Smooth muscle cell (in vitro differentiated cells): Measurements from ENCODE around the gene FAM111B. TPM values are rescaled to one million over a fixed set of nuclear protein-coding genes. Genes with fewer than 3 reads are reported as not detected.

Experiments used
- DNase-seq: peaks from one replicate; lab custom pipeline; 2025; ENCODE audit not compliant: unreplicated experiment; lab: John Stamatoyannopoulos, UW
- H2AFZ ChIP-seq: fragments of 200-600 bp; sonication (generic); 2 replicates; pipeline ENCODE4 v1.6.0; 2016; ENCODE audit warnings: antibody characterized with exemption, low read depth, mild to moderate bottlenecking
- H3F3A ChIP-seq: fragments of 200-600 bp; sonication (generic); 2 replicates; pipeline ENCODE4 v1.6.0; 2017; ENCODE audit warnings: antibody characterized with exemption, low read depth
- H3K27ac ChIP-seq: fragments of 200-600 bp; sonication (generic); 2 replicates; pipeline ENCODE4 v1.5.1; 2016; ENCODE audit warnings: low read depth, mild to moderate bottlenecking
- H3K27me3 ChIP-seq: fragments of 200-600 bp; sonication (generic); 2 replicates; pipeline ENCODE4 v1.6.1; 2016; ENCODE audit warnings: low read depth, mild to moderate bottlenecking
- H3K36me3 ChIP-seq: fragments of 200-600 bp; sonication (generic); 2 replicates; pipeline ENCODE4 v1.5.1; 2016; ENCODE audit warnings: low read depth
- H3K4me1 ChIP-seq: fragments of 200-600 bp; sonication (generic); 2 replicates; pipeline ENCODE4 v1.5.1; 2016; ENCODE audit warnings: low read depth
- H3K4me2 ChIP-seq: fragments of 200-600 bp; sonication (generic); 2 replicates; pipeline ENCODE4 v1.6.0; 2016; ENCODE audit warnings: mild to moderate bottlenecking
- H3K4me3 ChIP-seq: fragments of 200-600 bp; sonication (generic); 2 replicates; pipeline ENCODE4 v1.5.1; 2016; ENCODE audit warnings: mild to moderate bottlenecking
- H3K79me2 ChIP-seq: fragments of 200-600 bp; sonication (generic); 2 replicates; pipeline ENCODE4 v1.6.0; 2016; ENCODE audit warnings: low read depth, mild to moderate bottlenecking
- H3K9ac ChIP-seq: fragments of 200-600 bp; sonication (generic); 2 replicates; pipeline ENCODE4 v1.6.0; 2016; ENCODE audit warnings: low read depth
- H3K9me3 ChIP-seq: fragments of 200-600 bp; sonication (generic); replicated peaks from 2 replicates; pipeline ENCODE4 v1.5.1; 2016; ENCODE audit warnings: low read depth
- H4K20me1 ChIP-seq: fragments of 200-600 bp; sonication (generic); 2 replicates; pipeline ENCODE4 v1.6.0; 2016; ENCODE audit warnings: low read depth
- CTCF ChIP-seq: fragments of 200-600 bp; sonication (generic); IDR thresholded peaks from 2 replicates; pipeline ENCODE4 v1.5.1; 2017; ENCODE audit warnings: borderline replicate concordance, mild to moderate bottlenecking, antibody characterized with exemption; ENCODE audit not compliant: insufficient read depth, poor library complexity, severe bottlenecking
- WGBS: methylation state at CpG from one replicate; pipeline ENCODE4 v1.1.7; 2016; ENCODE audit warnings: low lambda C conversion rate; 5-methylcytosine and 5-hydroxymethylcytosine counted together
- polyA plus RNA-seq: library from polyadenylated mRNA; unstranded; fragments of >200 nt; fragmentation: Nextera tagmentation; extraction: Ambion mirVana; gene quantifications from 2 replicates; pipeline ENCODE4 v1.2.1, GENCODE V29; 2016
- total RNA-seq: library from RNA; depleted of rRNA; stranded (reverse); fragments of >200 nt; gene quantifications from 2 replicates; pipeline ENCODE4 v1.2.3, GENCODE V29; 2014

The FAM111B gene
- total and polyA plus RNA-seq, 2 experiments from 2014 or later, result 2.4 to 6.5 TPM

GRCh38 chr11:59175091-59175501, 68.1 kb downstream of the FAM111B start:
- 24% methylated on average over 4 of the region's 4 CpGs for WGBS
- Histone ChIP-seq H4K20me1 (peaks cover 16% of the 10 kb centered on the region), H3K4me3 (peak overlapping the region; percentile 78), H3K36me3 (no peaks in the 10 kb centered on the region), H3K27ac (peak overlapping the region; percentile 85), H3K27me3 (no peaks in the 10 kb centered on the region), H3K4me2 (peak overlapping the region; percentile 98), H3K9me3 (no peaks in the 10 kb centered on the region), H3K79me2 (peaks cover 25% of the 10 kb centered on the region), H2AFZ (no peak overlapping the region), H3K4me1 (peaks cover 35% of the 10 kb centered on the region), H3K9ac (peak overlapping the region; percentile 68), H3F3A (peaks cover 12% of the 10 kb centered on the region)
- TF ChIP-seq CTCF, result no peak
- no peak for DNase-seq

- no peak overlapping the region for H2AFZ ChIP-seq
- no peak overlapping the region for H3K4me3 ChIP-seq
- DNase-seq, result no peak
- no peaks in the 10 kb centered on the region for H3K9me3 ChIP-seq
- peaks cover 12% of the 10 kb centered on the region for H3F3A ChIP-seq
- H3K9ac ChIP-seq, result no peak overlapping the region
- H3K27ac ChIP-seq, result peak overlapping the region; percentile 85
- no peak for TF ChIP-seq CTCF
- H4K20me1 ChIP-seq, result peaks cover 28% of the 10 kb centered on the region
- H3K4me2 ChIP-seq, result peak overlapping the region; percentile 15
- peaks cover 37% of the 10 kb centered on the region for H3K79me2 ChIP-seq
- no peaks in the 10 kb centered on the region for H3K36me3 ChIP-seq
- no peaks in the 10 kb centered on the region for H3K27me3 ChIP-seq
- peaks cover 39% of the 10 kb centered on the region for H3K4me1 ChIP-seq
- 51% methylated on average over 7 of the region's 7 CpGs for WGBS
Observed at GRCh38 chr11:59176330-59176729, 69.3 kb downstream of the FAM111B start.

Other genes with a start within 250 kb of the FAM111B start
- gene GLYATL1, start 167.7 kb upstream of the FAM111B start, total RNA-seq, result not detected in 2 replicates
- not detected in 2 replicates for gene GLYATL1, start 167.7 kb upstream of the FAM111B start, polyA plus RNA-seq
- gene GLYATL1B, start 20.9 kb upstream of the FAM111B start, total RNA-seq, result not detected in 2 replicates
- gene GLYATL1B, start 20.9 kb upstream of the FAM111B start, polyA plus RNA-seq, result not detected in 2 replicates
- 14.3 and 36.8 TPM in 2 replicates for gene FAM111A, start 35.6 kb downstream of the FAM111B start, total RNA-seq
- gene FAM111A, start 35.6 kb downstream of the FAM111B start, polyA plus RNA-seq, result 6.2 and 11.1 TPM in 2 replicates
- gene DTX4, start 64.9 kb downstream of the FAM111B start, total RNA-seq, result 13.0 and 14.2 TPM in 2 replicates
- 10.2 and 14.1 TPM in 2 replicates for gene DTX4, start 64.9 kb downstream of the FAM111B start, polyA plus RNA-seq
- gene MPEG1, start 105.7 kb downstream of the FAM111B start, total RNA-seq, result 0.13 TPM in 1 of 2 replicates, not detected in the other
- gene MPEG1, start 105.7 kb downstream of the FAM111B start, polyA plus RNA-seq, result 0.07 TPM in 1 of 2 replicates, not detected in the other